Measurements from ENCODE around the gene VASH1. TPM values are rescaled to one million over a fixed set of nuclear protein-coding genes. Genes with fewer than 3 reads are reported as not detected.

VASH1 gene
- total RNA-seq, 6 donors from 2014 or later, result 12.0 to 53.5 (median 28.2) TPM

DNA sequence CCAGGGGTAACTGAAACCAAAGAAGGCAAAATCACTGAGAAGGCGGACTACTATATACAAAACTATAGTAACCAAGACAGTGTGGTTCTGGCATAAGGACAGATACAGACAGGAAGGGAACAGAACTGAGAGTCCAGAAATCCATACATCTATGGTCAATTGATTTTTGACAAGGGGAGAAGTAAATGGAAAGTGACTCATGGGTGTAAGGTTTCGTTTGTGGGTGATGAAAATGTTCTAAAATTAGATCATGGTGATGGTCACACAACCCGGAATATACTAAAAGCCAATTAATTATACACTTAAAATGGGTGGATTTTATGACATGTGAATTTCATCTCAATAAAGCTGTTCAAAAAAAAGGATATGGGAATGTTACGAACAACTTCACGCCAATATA lies 32.7 kb downstream of the VASH1 start:
- TF ChIP-seq EP300 (IDR thresholded peaks at IDR 0.05), result no peak
- TF ChIP-seq POLR2AphosphoS5 (IDR thresholded peaks at IDR 0.05), result no peak
- TF ChIP-seq POLR2A (IDR thresholded peaks at IDR 0.05), result no peak
- TF ChIP-seq, protein P1, sequence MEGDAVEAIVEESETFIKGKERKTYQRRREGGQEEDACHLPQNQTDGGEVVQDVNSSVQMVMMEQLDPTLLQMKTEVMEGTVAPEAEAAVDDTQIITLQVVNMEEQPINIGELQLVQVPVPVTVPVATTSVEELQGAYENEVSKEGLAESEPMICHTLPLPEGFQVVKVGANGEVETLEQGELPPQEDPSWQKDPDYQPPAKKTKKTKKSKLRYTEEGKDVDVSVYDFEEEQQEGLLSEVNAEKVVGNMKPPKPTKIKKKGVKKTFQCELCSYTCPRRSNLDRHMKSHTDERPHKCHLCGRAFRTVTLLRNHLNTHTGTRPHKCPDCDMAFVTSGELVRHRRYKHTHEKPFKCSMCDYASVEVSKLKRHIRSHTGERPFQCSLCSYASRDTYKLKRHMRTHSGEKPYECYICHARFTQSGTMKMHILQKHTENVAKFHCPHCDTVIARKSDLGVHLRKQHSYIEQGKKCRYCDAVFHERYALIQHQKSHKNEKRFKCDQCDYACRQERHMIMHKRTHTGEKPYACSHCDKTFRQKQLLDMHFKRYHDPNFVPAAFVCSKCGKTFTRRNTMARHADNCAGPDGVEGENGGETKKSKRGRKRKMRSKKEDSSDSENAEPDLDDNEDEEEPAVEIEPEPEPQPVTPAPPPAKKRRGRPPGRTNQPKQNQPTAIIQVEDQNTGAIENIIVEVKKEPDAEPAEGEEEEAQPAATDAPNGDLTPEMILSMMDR (IDR thresholded peaks at IDR 0.05), result no peak
- Histone ChIP-seq H3K4me1 (no peaks in the 10 kb centered on the region), H3K9me3 (no peaks in the 10 kb centered on the region), H3K27me3 (no peaks in the 10 kb centered on the region), H3K36me3 (peaks cover 4 to 64% (median 34%) of the 10 kb centered on the region in 4 donors), H3K27ac (no peak overlapping the region), H3K4me3 (no peak overlapping the region)
- ATAC-seq (ENCODE audit: low FRiP score in 2 of 2) (no peak), DNase-seq (no peak)
- WGBS, 2 donors, result 85 to 92% methylated on average over 5 of the region's 5 CpGs

DNA sequence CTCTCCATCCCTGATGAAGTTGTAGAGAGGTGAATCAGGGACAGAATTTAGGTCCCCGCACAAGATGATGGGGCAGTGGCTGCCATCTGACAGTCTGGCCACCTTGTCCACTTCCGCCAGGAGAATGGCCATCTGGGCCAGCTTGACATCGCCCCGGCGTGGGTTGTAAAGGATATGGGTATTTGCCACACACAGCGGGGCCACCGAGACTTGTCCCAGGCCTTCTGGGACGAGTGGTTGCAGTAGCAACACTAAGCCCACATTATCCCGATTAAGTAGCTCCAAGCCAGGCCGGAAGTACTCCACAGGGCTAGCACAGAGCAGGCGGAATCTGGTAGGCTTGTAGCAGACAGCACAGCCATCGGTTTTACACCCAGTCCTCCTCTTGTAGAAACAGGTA lies 45.2 kb downstream of the VASH1 start:
- TF ChIP-seq, protein P1 (IDR thresholded peaks at IDR 0.05), result no peak
- TF ChIP-seq POLR2A (IDR thresholded peaks at IDR 0.05) (no peak), POLR2AphosphoS5 (IDR thresholded peaks at IDR 0.05) (no peak), EP300 (IDR thresholded peaks at IDR 0.05) (no peak)
- ATAC-seq (ENCODE audit: low FRiP score in 2 of 2) (no peak), DNase-seq (no peak)
- no peaks in the 10 kb centered on the region for H3K9me3 ChIP-seq
- 94 to 95% methylated on average over 7 to 12 of the region's 12 CpGs for WGBS, 2 donors
- H3K27me3 ChIP-seq, result no peaks in the 10 kb centered on the region
- no peak overlapping the region for H3K27ac ChIP-seq
- H3K4me3 ChIP-seq, result no peak overlapping the region
- H3K4me1 ChIP-seq, result peaks cover 7 to 14% (median 13%) of the 10 kb centered on the region in 4 donors
- H3K36me3 ChIP-seq, result peaks cover 9 to 77% (median 53%) of the 10 kb centered on the region in 4 donors

DNA sequence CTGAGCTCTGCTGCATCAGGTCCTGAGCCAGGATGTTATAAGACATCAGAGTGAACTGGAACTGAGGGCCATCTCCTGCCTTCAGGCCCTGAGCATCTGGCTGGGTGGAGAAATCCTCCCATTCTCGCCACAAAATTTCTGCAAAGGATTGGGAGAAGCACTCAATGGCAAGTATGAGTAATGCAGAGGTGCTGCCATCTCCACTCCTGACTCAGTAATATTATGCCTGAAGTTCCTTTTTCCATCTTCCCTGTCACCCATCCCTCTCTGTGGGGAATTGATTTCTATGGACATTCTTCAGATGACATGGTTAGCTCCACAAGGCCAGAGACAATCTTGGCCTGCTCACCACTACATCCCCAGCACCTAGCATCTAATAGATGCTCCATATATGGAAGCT lies 46.7 kb downstream of the VASH1 start:
- Histone ChIP-seq H3K27ac (no peak overlapping the region), H3K27me3 (no peaks in the 10 kb centered on the region), H3K36me3 (peaks cover 5 to 61% (median 39%) of the 10 kb centered on the region in 4 donors), H3K9me3 (no peaks in the 10 kb centered on the region), H3K4me1 (peaks cover 15 to 25% (median 17%) of the 10 kb centered on the region in 4 donors), H3K4me3 (no peak overlapping the region)
- WGBS, 2 donors, result 77 to 86% methylated on average over 1 of the region's 1 CpG
- TF ChIP-seq, protein P1 (IDR thresholded peaks at IDR 0.05), result no peak
- TF ChIP-seq EP300 (IDR thresholded peaks at IDR 0.05), result no peak
- no peak for TF ChIP-seq POLR2A (IDR thresholded peaks at IDR 0.05)
- no peak for TF ChIP-seq POLR2AphosphoS5 (IDR thresholded peaks at IDR 0.05)
- DNase-seq (no peak), ATAC-seq (ENCODE audit: low FRiP score in 2 of 2) (no peak)

DNA sequence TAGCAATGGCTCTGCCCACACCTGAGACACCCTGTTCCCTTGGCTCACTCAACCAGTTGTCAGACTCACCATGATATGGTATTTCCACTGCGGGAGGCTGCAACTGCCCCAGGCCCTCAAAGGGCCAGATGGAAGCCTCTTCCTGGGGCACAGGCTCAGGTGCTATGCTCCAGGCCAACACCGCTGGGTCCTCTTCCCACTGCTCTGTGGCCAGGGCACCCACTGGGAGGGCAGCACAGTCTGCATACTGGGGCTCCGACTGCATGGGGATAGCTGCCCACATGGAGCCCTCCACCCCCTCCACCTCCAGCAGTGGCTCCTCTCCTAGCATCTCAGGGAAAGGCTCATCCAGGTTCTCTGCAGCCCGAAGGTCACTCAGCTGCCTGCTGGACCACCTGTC lies 47.7 kb downstream of the VASH1 start:
- Histone ChIP-seq H3K27ac (no peak overlapping the region), H3K36me3 (peaks cover 0 to 51% (median 30%) of the 10 kb centered on the region in 4 donors), H3K4me3 (no peak overlapping the region), H3K27me3 (no peaks in the 10 kb centered on the region), H3K9me3 (no peaks in the 10 kb centered on the region), H3K4me1 (peaks cover 16 to 29% (median 18%) of the 10 kb centered on the region in 4 donors)
- TF ChIP-seq EP300 (IDR thresholded peaks at IDR 0.05) (no peak), POLR2A (IDR thresholded peaks at IDR 0.05) (no peak), POLR2AphosphoS5 (IDR thresholded peaks at IDR 0.05) (no peak)
- TF ChIP-seq, protein P1 (IDR thresholded peaks at IDR 0.05), result no peak
- WGBS, 2 donors, result 86% methylated on average over 2 of the region's 4 CpGs; no CpG with 5 or more reads in 1 of the 2 donors
- no peak for ATAC-seq (ENCODE audit: low FRiP score in 2 of 2)
- DNase-seq, result no peak

DNA sequence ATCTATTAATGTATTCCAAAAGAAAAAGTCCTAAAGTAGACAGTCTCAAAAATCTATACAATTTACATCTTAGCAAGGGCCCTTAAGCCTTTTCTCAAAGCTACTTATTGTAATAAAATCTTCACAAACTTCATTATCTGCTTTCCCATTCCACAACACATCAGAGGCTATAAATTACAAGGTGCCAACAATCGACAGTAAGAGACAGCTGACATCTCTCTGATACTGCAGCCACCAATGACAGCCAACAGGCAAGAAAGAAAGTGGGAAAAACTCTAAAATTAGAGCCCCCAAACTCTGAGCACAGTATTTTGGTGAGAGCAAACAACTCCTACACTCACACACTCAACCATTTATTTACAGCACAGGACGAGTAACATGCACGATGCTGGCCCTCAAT lies 49.3 kb downstream of the VASH1 start:
- DNase-seq, result no peak
- 26 to 29% methylated on average over 3 of the region's 3 CpGs for WGBS, 2 donors

More for the DNA sequence above, 49.3 kb downstream of the VASH1 start:
- H3K27ac ChIP-seq, result peak overlapping the region in 2 of 4 donors; percentile 89 to 96
- no peaks in the 10 kb centered on the region for H3K9me3 ChIP-seq
- no peaks in the 10 kb centered on the region for H3K27me3 ChIP-seq
- H3K4me1 ChIP-seq, result peaks cover 16 to 29% (median 18%) of the 10 kb centered on the region in 4 donors
- ATAC-seq (ENCODE audit: low FRiP score in 2 of 2), result no peak
- no peak for TF ChIP-seq POLR2A (IDR thresholded peaks at IDR 0.05)
- TF ChIP-seq, protein P1 (IDR thresholded peaks at IDR 0.05), result no peak
- no peak for TF ChIP-seq POLR2AphosphoS5 (IDR thresholded peaks at IDR 0.05)
- no peak for TF ChIP-seq EP300 (IDR thresholded peaks at IDR 0.05)
- H3K4me3 ChIP-seq, result peak overlapping the region in 3 of 4 donors; percentile 71 to 91 (median 73)
- H3K36me3 ChIP-seq, result peaks cover 0 to 38% (median 25%) of the 10 kb centered on the region in 4 donors
